Tibial nerve (tissue), 4 donors: ENCODE measurements around the gene ENPP4. TPM values are rescaled to one million over a fixed set of nuclear protein-coding genes. Genes with fewer than 3 reads are reported as not detected.

ENCODE experiments used
- DNase-seq, 2 donors: peaks; one replicate each; pipeline ENCODE4 v3.0.0-alpha.2; 2019; ENCODE audit warnings: low spot score in 2 of 2
- H3K27ac ChIP-seq, 4 donors: fragments of 200-600 bp; sonication (generic) in 3 of 4; one replicate each; pipeline ENCODE4 v1.5.1; 2017 to 2019; ENCODE audit warnings: mild to moderate bottlenecking in 1 of 4
- H3K27me3 ChIP-seq, 2 donors: fragments of 200-600 bp; sonication (generic) in 1 of 2; one replicate each; pipeline versions ENCODE4 v1.5.1 to v1.6.0; 2017 to 2019
- H3K36me3 ChIP-seq, 3 donors: fragments of 200-600 bp; sonication (generic); one replicate each; pipeline ENCODE4 v1.5.1; 2018 to 2019
- H3K4me1 ChIP-seq, 4 donors: fragments of 200-600 bp; sonication (generic) in 3 of 4; one replicate each; pipeline ENCODE4 v1.5.1; 2017 to 2019
- H3K4me3 ChIP-seq, 4 donors: fragments of 200-600 bp; sonication (generic) in 3 of 4; one replicate each; pipeline ENCODE4 v1.5.1; 2017 to 2019; ENCODE audit warnings: mild to moderate bottlenecking in 1 of 4, moderate library complexity in 1 of 4
- H3K9me3 ChIP-seq, 4 donors: fragments of 200-600 bp; sonication (generic) in 3 of 4; one replicate each; pipeline ENCODE4 v1.5.1; 2017 to 2019
- CTCF ChIP-seq, 5 experiments: fragments of 200-600 bp in 3 of 5; fragments of 450-650 bp in 2 of 5; sonication (generic) in 3 of 5; IDR thresholded peaks; one replicate each; pipeline ENCODE4 v1.5.1; 2016 to 2019; ENCODE audit warnings: antibody characterized with exemption in 5 of 5, mild to moderate bottlenecking in 3 of 5, moderate library complexity in 2 of 5
- EP300 ChIP-seq, 2 donors: sonication (generic); formaldehyde crosslinking; IDR thresholded peaks; one replicate each; pipeline ENCODE4 v1.6.1; 2017; ENCODE audit warnings: antibody characterized with exemption in 2 of 2, mild to moderate bottlenecking in 1 of 2
- POLR2A ChIP-seq, 2 donors: fragments of 450-650 bp; IDR thresholded peaks; one replicate each; pipeline ENCODE4 v1.6.1; 2017; ENCODE audit warnings: antibody characterized with exemption in 2 of 2, mild to moderate bottlenecking in 2 of 2, moderate library complexity in 2 of 2
- WGBS, 2 donors: methylation state at CpG; one replicate each; pipeline ENCODE4 v1.1.5; 2018; 5-methylcytosine and 5-hydroxymethylcytosine counted together
- total RNA-seq, 4 donors: library from RNA; depleted of rRNA; stranded (reverse); fragments of >200 nt; gene quantifications; one replicate each; pipeline ENCODE4 v1.1.0, GENCODE V29; 2016

The ENPP4 gene
- total RNA-seq, 4 donors from 2014 or later = 13.8 to 22.0 (median 18.9) TPM

- WGBS, 2 donors = 91 to 94% methylated on average over 4 of the region's 4 CpGs
- no peak for TF ChIP-seq CTCF (IDR thresholded peaks at IDR 0.05)
- no peak for TF ChIP-seq EP300 (IDR thresholded peaks at IDR 0.05)
- TF ChIP-seq POLR2A (IDR thresholded peaks at IDR 0.05) = no peak
- Histone ChIP-seq H3K9me3 (no peaks in the 10 kb centered on the region), H3K27me3 (peaks cover 0 to 5% of the 10 kb centered on the region in 2 donors), H3K4me1 (peaks cover 0 to 11% (median 0%) of the 10 kb centered on the region in 4 donors), H3K4me3 (no peak overlapping the region), H3K36me3 (no peaks in the 10 kb centered on the region), H3K27ac (no peak overlapping the region)
- DNase-seq = no peak
Measured at GRCh38 chr6:46175446-46175845, 45.7 kb downstream of the ENPP4 start.

DNA sequence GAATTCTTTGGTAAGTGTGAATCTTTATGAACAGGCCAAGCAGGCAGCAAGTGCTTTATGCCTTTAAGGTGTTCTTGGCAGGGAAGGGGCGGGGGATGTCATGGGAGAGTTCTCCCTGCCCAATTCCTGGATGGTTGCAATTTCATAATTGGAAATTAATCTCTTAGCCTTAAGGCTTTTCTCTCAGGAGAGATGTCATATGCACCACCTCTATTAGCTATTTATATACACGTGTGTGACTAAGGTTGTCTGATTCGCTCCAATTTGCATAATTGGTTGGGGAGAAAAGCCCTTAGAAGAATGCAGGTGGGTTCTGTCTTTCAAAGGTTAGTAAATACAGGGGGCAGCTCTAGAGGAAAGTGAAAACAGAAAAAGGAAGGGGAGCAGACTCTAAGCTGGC, 46.2 kb downstream of the ENPP4 start:
- TF ChIP-seq CTCF (IDR thresholded peaks at IDR 0.05) = no peak
- TF ChIP-seq POLR2A (IDR thresholded peaks at IDR 0.05) = no peak
- no peak for TF ChIP-seq EP300 (IDR thresholded peaks at IDR 0.05)
- no peak for DNase-seq
- no peaks in the 10 kb centered on the region for H3K9me3 ChIP-seq
- H3K36me3 ChIP-seq = no peaks in the 10 kb centered on the region
- H3K4me1 ChIP-seq = peaks cover 0 to 6% (median 0%) of the 10 kb centered on the region in 4 donors
- no peak overlapping the region for H3K27ac ChIP-seq
- WGBS, 2 donors = 84% methylated on average over 3 of the region's 3 CpGs
- H3K27me3 ChIP-seq = peaks cover 0 to 2% of the 10 kb centered on the region in 2 donors
- no peak overlapping the region for H3K4me3 ChIP-seq

DNA sequence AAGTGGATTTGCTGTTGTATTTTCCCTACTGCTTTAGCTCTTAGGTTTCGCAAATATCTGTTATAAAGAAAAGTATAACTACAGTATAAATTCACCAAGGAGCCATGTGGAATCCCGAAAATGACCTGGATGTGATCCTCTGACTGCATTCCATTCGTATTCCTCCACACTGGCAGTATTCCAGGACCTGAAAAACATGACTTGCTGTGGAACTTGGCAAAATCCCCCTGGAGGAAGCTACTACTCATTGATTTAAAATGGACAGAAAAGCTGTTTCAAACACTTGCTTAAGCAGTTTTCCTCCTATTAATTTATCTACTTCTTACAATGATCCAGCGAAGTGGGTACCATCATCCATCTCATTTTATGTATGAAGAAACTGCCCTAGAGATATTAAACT, 54.3 kb downstream of the ENPP4 start:
- 44 to 49% methylated on average over 4 of the region's 4 CpGs for WGBS, 2 donors
- H3K9me3 ChIP-seq = no peaks in the 10 kb centered on the region
- no peak overlapping the region for H3K27ac ChIP-seq
- DNase-seq = peak in 1 of 2 donors; percentile 35
- peaks cover 0 to 12% (median 0%) of the 10 kb centered on the region in 4 donors for H3K4me1 ChIP-seq
- no peaks in the 10 kb centered on the region for H3K36me3 ChIP-seq
- H3K27me3 ChIP-seq = no peaks in the 10 kb centered on the region
- TF ChIP-seq POLR2A (IDR thresholded peaks at IDR 0.05) (no peak), EP300 (IDR thresholded peaks at IDR 0.05) (no peak), CTCF (IDR thresholded peaks at IDR 0.05) (no peak)
- H3K4me3 ChIP-seq = no peak overlapping the region

GRCh38 chr6:46186583-46186982, 56.8 kb downstream of the ENPP4 start:
- WGBS, 2 donors = 34 to 48% methylated on average over 1 of the region's 1 CpG
- H3K36me3 ChIP-seq = no peaks in the 10 kb centered on the region
- H3K4me1 ChIP-seq = peaks cover 0 to 12% (median 0%) of the 10 kb centered on the region in 4 donors
- no peak for DNase-seq
- no peaks in the 10 kb centered on the region for H3K27me3 ChIP-seq
- TF ChIP-seq CTCF (IDR thresholded peaks at IDR 0.05) (no peak), POLR2A (IDR thresholded peaks at IDR 0.05) (no peak), EP300 (IDR thresholded peaks at IDR 0.05) (no peak)
- no peaks in the 10 kb centered on the region for H3K9me3 ChIP-seq
- H3K4me3 ChIP-seq = no peak overlapping the region
- H3K27ac ChIP-seq = peak overlapping the region in 1 of 4 donors; percentile 1

DNA sequence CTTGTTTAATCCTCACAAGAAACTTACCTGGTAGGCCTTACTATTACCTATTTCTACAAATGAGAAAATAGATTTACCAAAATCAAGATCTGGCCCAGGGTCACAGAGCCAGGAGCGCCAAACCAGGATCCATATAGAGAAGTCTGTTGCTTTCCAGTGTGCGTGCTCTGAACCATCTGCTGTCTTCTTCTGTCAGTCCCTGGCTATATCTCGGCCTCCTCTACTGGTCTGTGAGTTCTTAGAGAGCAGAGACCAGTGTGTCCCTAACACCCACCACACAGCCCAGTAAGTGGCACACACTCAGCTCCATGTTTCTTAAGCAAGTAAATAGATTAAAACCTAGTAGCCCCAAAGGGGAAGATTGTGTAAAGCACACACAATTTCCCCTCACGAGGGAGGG, 59.9 kb downstream of the ENPP4 start:
- Histone ChIP-seq H3K4me3 (no peak overlapping the region), H3K9me3 (no peaks in the 10 kb centered on the region), H3K36me3 (no peaks in the 10 kb centered on the region), H3K27me3 (no peaks in the 10 kb centered on the region), H3K4me1 (peaks cover 0 to 7% (median 0%) of the 10 kb centered on the region in 4 donors), H3K27ac (no peak overlapping the region)
- 95% methylated on average over 4 of the region's 4 CpGs for WGBS, 2 donors
- no peak for TF ChIP-seq POLR2A (IDR thresholded peaks at IDR 0.05)
- TF ChIP-seq EP300 (IDR thresholded peaks at IDR 0.05) = no peak
- DNase-seq = no peak

- WGBS, 2 donors = 74% methylated on average over 4 of the region's 4 CpGs
- no peak for DNase-seq
- H3K27ac ChIP-seq = no peak overlapping the region
- H3K27me3 ChIP-seq = no peaks in the 10 kb centered on the region
- H3K36me3 ChIP-seq = no peaks in the 10 kb centered on the region
- H3K4me1 ChIP-seq = peaks cover 0 to 7% (median 0%) of the 10 kb centered on the region in 4 donors
- no peak for TF ChIP-seq EP300 (IDR thresholded peaks at IDR 0.05)
- no peak for TF ChIP-seq CTCF (IDR thresholded peaks at IDR 0.05)
- TF ChIP-seq POLR2A (IDR thresholded peaks at IDR 0.05) = no peak
- H3K4me3 ChIP-seq = no peak overlapping the region
- H3K9me3 ChIP-seq = no peaks in the 10 kb centered on the region
Measured at GRCh38 chr6:46190889-46191288, 61.1 kb downstream of the ENPP4 start.
